NT2/D1 (cell line): ENCODE results near the gene CHTOP.
A peak's percentile ranks its signal among the peaks of the same experiment; 100 is the strongest.

ENCODE experiments used
- DNase-seq: peaks from one replicate; pipeline ENCODE4 v3.0.0-alpha.2; 2011; ENCODE audit warnings: low read depth, low spot score
- H3K27me3 ChIP-seq: 2 replicates; pipeline ENCODE4 v1.6.0; 2011; ENCODE audit warnings: mild to moderate bottlenecking; ENCODE audit not compliant: insufficient read length, insufficient read depth
- H3K36me3 ChIP-seq: 2 replicates; pipeline ENCODE4 v1.6.1; 2011; ENCODE audit warnings: mild to moderate bottlenecking, low read length, mixed read lengths; ENCODE audit not compliant: insufficient read depth, insufficient read length
- H3K4me1 ChIP-seq: 2 replicates; pipeline ENCODE4 v1.5.1; 2011; ENCODE audit not compliant: insufficient read depth, insufficient read length
- H3K4me3 ChIP-seq: 2 replicates; pipeline ENCODE4 v1.5.1; 2011; ENCODE audit warnings: low read depth; ENCODE audit not compliant: insufficient read length
- H3K9ac ChIP-seq: 2 replicates; pipeline ENCODE4 v1.6.0; 2011; ENCODE audit warnings: low read depth; ENCODE audit not compliant: insufficient read length
- H3K9me3 ChIP-seq: 2 replicates; pipeline ENCODE4 v1.5.1; 2011; ENCODE audit warnings: mild to moderate bottlenecking, low read length; ENCODE audit not compliant: insufficient read depth
- SUZ12 ChIP-seq: IDR thresholded peaks from 2 replicates; pipeline ENCODE4 v1.6.1; 2011; ENCODE audit not compliant: insufficient read length, insufficient read depth; ENCODE audit errors: extremely low read depth
- YY1 ChIP-seq: IDR thresholded peaks from 2 replicates; pipeline ENCODE4 v1.6.1; 2011; ENCODE audit not compliant: insufficient read length, insufficient read depth
- ZNF274 ChIP-seq: IDR thresholded peaks from 2 replicates; pipeline ENCODE4 v1.6.1; 2011; ENCODE audit warnings: mild to moderate bottlenecking, low read depth, low read length

CHTOP gene

DNA sequence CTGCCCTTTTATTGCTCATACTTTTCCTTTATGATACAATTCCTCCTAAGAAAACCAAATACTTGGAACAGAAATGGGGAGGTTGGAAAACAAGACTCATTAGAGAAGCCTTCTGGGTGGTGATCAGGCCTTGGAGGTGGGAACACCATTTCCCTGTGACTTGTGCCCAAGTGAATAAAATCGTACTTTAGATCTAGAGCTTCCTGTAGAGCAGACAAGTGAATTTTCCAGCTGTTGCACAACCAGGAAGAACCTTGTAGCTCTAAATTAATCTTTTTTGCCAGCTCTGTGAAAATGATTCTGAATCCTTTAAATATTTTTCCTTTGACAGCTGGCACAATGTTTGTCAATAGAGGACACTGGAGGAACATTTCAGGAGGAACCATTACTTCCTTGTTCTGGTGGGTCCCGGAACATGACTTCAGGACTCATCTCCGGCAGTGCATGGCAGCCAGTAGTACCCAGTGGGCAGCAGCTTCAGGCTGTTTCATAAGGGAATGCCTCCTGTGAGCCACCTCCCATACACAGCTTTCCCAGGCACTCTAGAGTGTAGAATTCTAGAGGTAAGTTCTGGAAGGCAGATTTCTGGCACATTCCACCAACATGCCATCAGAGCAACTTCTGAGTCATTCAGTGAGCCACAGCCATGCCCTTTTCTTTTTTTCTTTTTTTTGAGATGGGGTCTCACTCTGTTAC lies 19.1 kb downstream of the CHTOP start:
- Histone ChIP-seq H3K27me3 (no peaks in the 10 kb centered on the region), H3K4me1 (peaks cover 3% of the 10 kb centered on the region), H3K36me3 (no peaks in the 10 kb centered on the region), H3K4me3 (no peak overlapping the region), H3K9me3 (no peaks in the 10 kb centered on the region), H3K9ac (no peak overlapping the region)
- no peak for DNase-seq
- TF ChIP-seq SUZ12 (no peak), ZNF274 (no peak), YY1 (no peak)

DNA sequence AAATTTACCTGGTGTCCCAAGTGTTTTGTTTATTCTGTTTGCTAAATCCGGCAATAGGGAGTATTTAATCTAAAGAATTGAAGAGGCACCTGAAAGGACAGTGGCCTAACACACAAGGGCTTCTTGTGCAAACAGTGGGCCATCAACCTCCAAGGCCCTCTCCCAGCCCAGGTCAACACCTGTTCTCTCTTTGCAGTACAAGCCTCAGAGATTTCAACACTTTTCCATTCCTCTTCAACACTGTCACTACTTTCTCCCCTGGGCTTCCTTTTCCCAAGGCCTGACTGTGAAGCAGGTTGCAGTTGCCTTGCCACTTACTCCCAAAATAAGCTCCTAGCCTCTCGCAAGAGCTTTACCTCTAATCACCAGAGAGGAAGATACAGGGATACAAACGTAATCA lies 21.5 kb downstream of the CHTOP start:
- DNase-seq, result no peak
- no peaks in the 10 kb centered on the region for H3K4me1 ChIP-seq
- no peak overlapping the region for H3K4me3 ChIP-seq
- H3K27me3 ChIP-seq, result no peaks in the 10 kb centered on the region
- H3K9me3 ChIP-seq, result no peaks in the 10 kb centered on the region
- H3K36me3 ChIP-seq, result peaks cover 5% of the 10 kb centered on the region
- H3K9ac ChIP-seq, result peak overlapping the region; percentile 9
- TF ChIP-seq YY1, result no peak
- TF ChIP-seq SUZ12, result no peak
- TF ChIP-seq ZNF274, result no peak

DNA sequence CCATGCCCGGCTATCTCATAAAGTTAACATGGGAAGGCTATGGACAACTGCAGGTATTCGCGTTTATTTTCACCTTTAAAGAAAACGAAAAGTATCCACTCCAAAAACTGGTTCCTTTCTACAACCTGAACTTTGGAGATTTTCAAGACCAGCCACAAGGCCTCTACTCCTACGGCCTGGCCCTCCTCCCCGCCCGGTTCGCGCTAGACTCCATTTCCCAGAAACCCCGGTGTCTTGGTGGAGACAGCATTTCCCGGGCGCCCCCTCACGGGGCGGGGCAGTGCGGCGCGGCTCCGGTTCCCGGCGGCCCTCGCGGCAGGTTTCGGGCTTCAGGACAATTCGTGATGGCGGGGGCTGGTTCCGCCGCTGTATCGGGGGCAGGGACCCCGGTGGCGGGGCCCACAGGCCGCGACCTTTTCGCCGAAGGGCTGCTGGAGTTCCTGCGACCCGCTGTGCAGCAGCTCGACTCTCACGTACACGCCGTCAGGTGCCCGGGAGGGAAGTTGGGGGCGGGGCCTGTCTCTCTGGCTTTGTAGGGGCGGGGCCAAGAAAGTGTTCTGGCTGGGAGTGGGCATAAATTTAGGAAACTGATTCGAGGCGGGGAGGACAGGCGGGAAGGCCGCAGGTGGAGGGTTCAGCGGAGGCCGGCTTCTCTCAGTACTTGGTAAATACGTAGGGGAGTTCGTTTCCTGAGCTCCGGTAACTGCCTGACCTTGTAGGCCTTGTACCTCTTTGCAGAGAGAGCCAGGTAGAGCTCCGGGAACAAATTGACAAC lies 24.7 kb downstream of the CHTOP start, which contains the start of gene SNAPIN:
TSS of gene SNAPIN (plus strand) at position 304 of the 775 bp plus-strand sequence. CDS start at position 345, 41 bp downstream.
- no peaks in the 10 kb centered on the region for H3K27me3 ChIP-seq
- DNase-seq, result peak; percentile 90
- TF ChIP-seq SUZ12 (no peak), YY1 (peak; percentile 39), ZNF274 (no peak)
- H3K9ac ChIP-seq, result peak within 1 kb of the TSS; percentile 93
- H3K4me1 ChIP-seq, result no peaks in the 10 kb centered on the region
- H3K36me3 ChIP-seq, result peaks cover 37% of the 10 kb centered on the region
- H3K4me3 ChIP-seq, result peak within 1 kb of the TSS; percentile 74
- H3K9me3 ChIP-seq, result no peaks in the 10 kb centered on the region

DNA sequence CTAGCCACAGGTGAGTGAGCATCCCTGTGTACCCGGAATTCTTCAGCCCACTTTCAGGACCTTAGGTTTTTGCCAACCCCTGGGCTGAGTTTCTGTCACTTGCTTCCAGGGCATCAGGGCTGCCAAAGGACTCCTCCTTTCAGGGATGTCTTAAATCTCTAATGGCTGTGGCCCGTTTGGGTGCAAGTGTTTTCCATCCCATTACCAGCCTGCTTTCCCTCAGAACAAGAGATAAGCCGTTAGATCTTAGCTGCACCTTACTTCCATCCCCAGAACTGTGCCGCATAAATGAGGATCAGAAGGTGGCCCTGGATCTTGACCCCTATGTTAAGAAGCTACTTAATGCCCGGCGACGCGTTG lies 25.3 kb downstream of the CHTOP start:
- Histone ChIP-seq H3K9ac (peak overlapping the region; percentile 93), H3K4me1 (no peaks in the 10 kb centered on the region)

DNA sequence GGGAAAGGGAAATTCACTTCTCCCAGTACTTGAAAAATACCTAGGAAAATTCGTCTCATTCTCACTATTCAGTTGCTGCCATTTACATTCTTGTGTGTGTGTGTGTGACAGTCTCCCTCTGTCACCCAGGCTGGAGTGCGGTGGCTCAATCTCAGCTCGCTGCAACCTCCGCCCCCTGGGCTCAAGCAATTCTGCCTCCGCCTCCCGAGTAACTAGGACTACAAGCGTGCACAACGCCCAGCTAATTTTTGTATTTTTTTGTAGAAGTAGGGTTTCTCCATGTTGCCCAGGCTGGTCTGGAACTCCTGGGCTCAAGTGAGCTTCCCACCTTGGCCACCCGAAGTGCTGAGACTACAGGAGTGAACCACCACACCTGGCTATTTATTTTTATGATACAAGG lies 25.8 kb downstream of the CHTOP start:
- DNase-seq, result no peak
- Histone ChIP-seq H3K4me1 (no peaks in the 10 kb centered on the region), H3K36me3 (peaks cover 48% of the 10 kb centered on the region), H3K4me3 (no peak overlapping the region), H3K27me3 (no peaks in the 10 kb centered on the region), H3K9me3 (no peaks in the 10 kb centered on the region), H3K9ac (peak overlapping the region; percentile 6)
- TF ChIP-seq ZNF274 (no peak), YY1 (no peak), SUZ12 (no peak)

More for the DNA sequence above, 25.3 kb downstream of the CHTOP start:
- TF ChIP-seq SUZ12, result no peak
- TF ChIP-seq YY1, result no peak
- no peak for TF ChIP-seq ZNF274
- Histone ChIP-seq H3K4me3 (peak overlapping the region; percentile 74), H3K27me3 (no peaks in the 10 kb centered on the region), H3K36me3 (peaks cover 43% of the 10 kb centered on the region), H3K9me3 (no peaks in the 10 kb centered on the region)
- no peak for DNase-seq

DNA sequence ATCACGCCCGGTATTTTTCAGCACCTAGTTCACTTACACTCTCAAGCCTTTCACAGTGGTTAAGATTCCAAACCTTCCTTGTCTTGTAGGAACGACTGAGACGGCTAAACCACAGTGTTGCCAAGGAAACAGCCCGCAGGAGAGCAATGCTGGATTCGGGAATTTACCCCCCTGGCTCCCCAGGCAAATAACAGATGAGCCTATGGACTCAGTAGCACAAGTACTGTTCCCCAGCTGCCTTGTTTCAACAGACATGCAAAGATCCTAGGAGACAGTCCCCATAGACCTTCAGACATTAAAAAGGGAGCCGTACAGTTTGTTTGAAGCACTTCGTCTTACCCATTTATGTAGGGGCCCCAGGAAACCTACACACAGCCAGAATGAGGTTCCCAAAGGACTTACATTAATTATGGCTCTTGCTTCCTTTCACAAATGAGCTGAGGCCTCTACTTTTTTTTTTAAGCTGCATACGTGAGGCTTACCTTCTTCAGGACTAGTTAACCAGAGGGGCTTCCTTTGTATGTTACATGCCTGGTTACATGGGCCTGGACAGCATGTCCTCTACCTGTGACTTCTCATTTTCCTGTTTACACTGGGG lies 27.3 kb downstream of the CHTOP start:
- no peaks in the 10 kb centered on the region for H3K27me3 ChIP-seq
- H3K36me3 ChIP-seq, result peaks cover 63% of the 10 kb centered on the region
- TF ChIP-seq YY1, result no peak
- no peak for TF ChIP-seq SUZ12
- no peak for TF ChIP-seq ZNF274
- H3K4me1 ChIP-seq, result no peaks in the 10 kb centered on the region
- no peak for DNase-seq
- no peaks in the 10 kb centered on the region for H3K9me3 ChIP-seq
- no peak overlapping the region for H3K4me3 ChIP-seq
- no peak overlapping the region for H3K9ac ChIP-seq

DNA sequence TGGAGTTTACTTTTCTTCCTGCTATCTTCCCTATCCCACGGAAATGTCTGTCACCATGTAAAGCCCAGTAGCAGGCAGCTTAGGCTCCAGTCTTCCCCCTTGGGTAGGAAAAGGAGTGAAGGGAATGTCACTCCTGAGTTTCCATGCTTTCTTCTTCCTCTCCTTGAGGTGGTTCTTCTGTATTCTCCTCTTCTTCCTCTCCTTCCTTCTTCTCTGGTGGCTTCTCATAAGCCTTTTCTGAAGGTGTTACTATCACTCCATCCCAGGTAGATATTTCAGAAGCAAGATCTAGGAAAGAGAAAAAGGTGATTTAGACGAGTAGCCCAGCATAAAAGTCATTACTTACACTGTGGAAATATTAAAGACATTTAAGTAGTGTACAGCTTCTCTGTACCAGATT lies 28.4 kb downstream of the CHTOP start:
- Histone ChIP-seq H3K27me3 (no peaks in the 10 kb centered on the region), H3K36me3 (peaks cover 74% of the 10 kb centered on the region), H3K9me3 (no peaks in the 10 kb centered on the region), H3K4me3 (no peak overlapping the region), H3K9ac (no peak overlapping the region), H3K4me1 (no peaks in the 10 kb centered on the region)
- TF ChIP-seq SUZ12 (no peak), YY1 (no peak), ZNF274 (no peak)
- DNase-seq, result no peak
